ENCODE measurements around the gene IL21. TPM values are rescaled to one million over a fixed set of nuclear protein-coding genes. Genes with fewer than 3 reads are reported as not detected.

IL21 gene
- total RNA-seq (under 1 TPM in 2 of 7 donors, not detected in 5; 0.20 TPM), polyA plus RNA-seq (under 1 TPM; 0.09 to 0.10 (median 0.09) TPM)
- long read RNA-seq, donor 1 = 0 reads
- long read RNA-seq, donor 2 = 0 reads

GRCh38 chr4:122621016-122621507 lies at the start of gene IL21:
Gene IL21, minus strand, starts transcription at chr4:122621066. Its CDS starts 55 bp downstream, at chr4:122621011.
- Histone ChIP-seq H3K27ac (no peak within 1 kb of the TSS), H3K9me3 (no peaks in the 10 kb centered on the region), H3K4me3 (no peak within 1 kb of the TSS), H3K4me1 (no peaks in the 10 kb centered on the region), H3K27me3 (replicated peaks in 1 of 7) (no peaks in the 10 kb centered on the region), H3K36me3 (no peaks in the 10 kb centered on the region)
- TF ChIP-seq CTCF (IDR thresholded peaks at IDR 0.05 in 8 of 11, conservative IDR thresholded peaks at IDR 0.05 in 3 of 11) (no peak), POLR2AphosphoS5 (IDR thresholded peaks at IDR 0.05) (no peak), POLR2A (IDR thresholded peaks at IDR 0.05) (no peak)
- no peak for DNase-seq
- intact Hi-C loops (cut with DNase I; ENCODE audit: low total_unique reads) = no loop called here
- WGBS, 5 donors = 60 to 74% (median 64%) methylated on average over 4 of the region's 4 CpGs

- 92 to 96% (median 93%) methylated on average over 4 to 33 of the region's 33 CpGs for WGBS, 5 donors
- intact Hi-C loops (cut with DNase I; ENCODE audit: low total_unique reads) = no loop called here
- Histone ChIP-seq H3K4me3 (no peak overlapping the region), H3K4me1 (no peaks in the 10 kb centered on the region), H3K27me3 (replicated peaks in 1 of 7) (no peaks in the 10 kb centered on the region), H3K27ac (no peak overlapping the region), H3K9me3 (no peaks in the 10 kb centered on the region), H3K36me3 (no peaks in the 10 kb centered on the region)
- TF ChIP-seq CTCF (IDR thresholded peaks at IDR 0.05 in 8 of 11, conservative IDR thresholded peaks at IDR 0.05 in 3 of 11) = no peak
- TF ChIP-seq POLR2A (IDR thresholded peaks at IDR 0.05) = no peak
- TF ChIP-seq POLR2AphosphoS5 (IDR thresholded peaks at IDR 0.05) = no peak
- DNase-seq = no peak
Observed at GRCh38 chr4:122669911-122670738, 49.3 kb upstream of the IL21 start.

GRCh38 chr4:122668241-122668640 lies 47.4 kb upstream of the IL21 start:
- 89 to 97% (median 92%) methylated on average over 4 of the region's 4 CpGs for whole genome bisulfite sequencing, 5 donors
- Histone ChIP-seq H3K27me3 (replicated peaks in 1 of 7) (no peaks in the 10 kb centered on the region), H3K4me3 (no peak overlapping the region), H3K36me3 (no peaks in the 10 kb centered on the region), H3K4me1 (no peaks in the 10 kb centered on the region), H3K27ac (no peak overlapping the region), H3K9me3 (no peaks in the 10 kb centered on the region)
- no peak for DNase-seq
- intact Hi-C loops (cut with DNase I; ENCODE audit: low total_unique reads) = no loop called here
- no peak for TF ChIP-seq POLR2A (IDR thresholded peaks at IDR 0.05)
- no peak for TF ChIP-seq POLR2AphosphoS5 (IDR thresholded peaks at IDR 0.05)

GRCh38 chr4:122666527-122667245 lies 45.8 kb upstream of the IL21 start:
- no peaks in the 10 kb centered on the region for H3K4me1 ChIP-seq
- intact Hi-C loops (cut with DNase I; ENCODE audit: low total_unique reads) = no loop called here

More at GRCh38 chr4:122666527-122667245, 45.8 kb upstream of the IL21 start:
- no peak for TF ChIP-seq POLR2AphosphoS5 (IDR thresholded peaks at IDR 0.05)
- TF ChIP-seq CTCF (IDR thresholded peaks at IDR 0.05 in 8 of 11, conservative IDR thresholded peaks at IDR 0.05 in 3 of 11) = no peak
- TF ChIP-seq POLR2A (IDR thresholded peaks at IDR 0.05) = no peak
- no peaks in the 10 kb centered on the region for H3K36me3 ChIP-seq
- no peak for DNase-seq
- no peaks in the 10 kb centered on the region for H3K27me3 ChIP-seq (replicated peaks in 1 of 7)
- no peak overlapping the region for H3K27ac ChIP-seq
- no peaks in the 10 kb centered on the region for H3K9me3 ChIP-seq
- no peak overlapping the region for H3K4me3 ChIP-seq
- WGBS, 5 donors = 45 to 62% (median 55%) methylated on average over 2 of the region's 2 CpGs

All from spleen (tissue), 13 donors.